Endothelial cell (in vitro differentiated cells): ENCODE results near the gene KSR2. TPM values are rescaled to one million over a fixed set of nuclear protein-coding genes. Genes with fewer than 3 reads are reported as not detected.

Experiments
- DNase-seq: peaks from one replicate; pipeline ENCODE4 v3.0.0; 2021; ENCODE audit warnings: low spot score
- H3K27ac Mint-ChIP-seq: one replicate; pipeline ENCODE4 v1.8.0; 2021; ENCODE audit warnings: mixed read lengths, inconsistent platforms; ENCODE audit not compliant: unreplicated experiment
- H3K27me3 Mint-ChIP-seq: one replicate; pipeline ENCODE4 v1.8.0; 2021; ENCODE audit warnings: mild to moderate bottlenecking, moderate library complexity, mixed read lengths, inconsistent platforms; ENCODE audit not compliant: unreplicated experiment
- H3K36me3 Mint-ChIP-seq: one replicate; pipeline ENCODE4 v1.8.0; 2021; ENCODE audit warnings: mild to moderate bottlenecking, low read depth, mixed read lengths, inconsistent platforms; ENCODE audit not compliant: unreplicated experiment
- H3K4me1 Mint-ChIP-seq: one replicate; pipeline ENCODE4 v1.8.0; 2021; ENCODE audit warnings: mild to moderate bottlenecking, mixed read lengths, inconsistent platforms; ENCODE audit not compliant: unreplicated experiment
- H3K4me3 Mint-ChIP-seq: one replicate; pipeline ENCODE4 v1.8.0; 2021; ENCODE audit warnings: mild to moderate bottlenecking, mixed read lengths, inconsistent platforms; ENCODE audit not compliant: unreplicated experiment
- H3K9me3 Mint-ChIP-seq: one replicate; pipeline ENCODE4 v1.8.0; 2021; ENCODE audit warnings: mixed read lengths, inconsistent platforms; ENCODE audit not compliant: unreplicated experiment
- total RNA-seq: library from RNA; stranded (reverse); fragmentation: NEBNext Ultra II Directional; extraction: Animal tissue kit (Norgen Biotek cat#: 25700); gene quantifications from one replicate; pipeline ENCODE4 v1.2.1, GENCODE V29; 2021; ENCODE audit not compliant: unreplicated experiment
- TF ChIP-seq, protein P1 (sequence below): fragments of 200-600 bp; sonication (generic); IDR thresholded peaks from one replicate; pipeline ENCODE4 v1.5.0; 2021; ENCODE audit warnings: antibody characterized with exemption; ENCODE audit not compliant: unreplicated experiment

Gene KSR2
- total RNA-seq, 1 donor from 2014 or later = 0.05 TPM

DNA sequence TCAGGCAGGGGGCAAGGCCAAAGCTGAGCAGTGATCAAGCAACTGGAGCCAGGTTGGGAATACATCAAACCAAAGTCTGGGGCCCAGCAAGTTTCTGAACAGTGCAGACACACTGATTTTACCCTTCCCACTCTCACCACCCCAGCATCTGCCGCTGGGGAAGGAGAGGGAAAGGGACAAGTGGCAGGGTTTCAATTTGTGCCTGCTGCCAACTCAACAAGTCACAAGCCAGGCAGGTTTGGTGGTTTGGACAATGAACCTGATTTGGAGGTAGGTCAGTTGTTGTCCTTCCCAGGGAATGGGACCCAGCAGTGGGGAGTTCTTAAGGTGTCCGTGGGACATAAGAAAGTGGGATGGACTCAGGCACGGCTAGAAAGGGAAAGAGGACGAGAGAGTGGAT, 455.4 kb downstream of the KSR2 start:
- H3K9me3 Mint-ChIP-seq = no peaks in the 10 kb centered on the region
- H3K4me3 Mint-ChIP-seq = no peak overlapping the region
- H3K4me1 Mint-ChIP-seq = peaks cover 9% of the 10 kb centered on the region
- H3K27me3 Mint-ChIP-seq = no peaks in the 10 kb centered on the region
- no peak overlapping the region for H3K27ac Mint-ChIP-seq
- no peak for DNase-seq
- H3K36me3 Mint-ChIP-seq = no peaks in the 10 kb centered on the region
- TF ChIP-seq, protein P1, sequence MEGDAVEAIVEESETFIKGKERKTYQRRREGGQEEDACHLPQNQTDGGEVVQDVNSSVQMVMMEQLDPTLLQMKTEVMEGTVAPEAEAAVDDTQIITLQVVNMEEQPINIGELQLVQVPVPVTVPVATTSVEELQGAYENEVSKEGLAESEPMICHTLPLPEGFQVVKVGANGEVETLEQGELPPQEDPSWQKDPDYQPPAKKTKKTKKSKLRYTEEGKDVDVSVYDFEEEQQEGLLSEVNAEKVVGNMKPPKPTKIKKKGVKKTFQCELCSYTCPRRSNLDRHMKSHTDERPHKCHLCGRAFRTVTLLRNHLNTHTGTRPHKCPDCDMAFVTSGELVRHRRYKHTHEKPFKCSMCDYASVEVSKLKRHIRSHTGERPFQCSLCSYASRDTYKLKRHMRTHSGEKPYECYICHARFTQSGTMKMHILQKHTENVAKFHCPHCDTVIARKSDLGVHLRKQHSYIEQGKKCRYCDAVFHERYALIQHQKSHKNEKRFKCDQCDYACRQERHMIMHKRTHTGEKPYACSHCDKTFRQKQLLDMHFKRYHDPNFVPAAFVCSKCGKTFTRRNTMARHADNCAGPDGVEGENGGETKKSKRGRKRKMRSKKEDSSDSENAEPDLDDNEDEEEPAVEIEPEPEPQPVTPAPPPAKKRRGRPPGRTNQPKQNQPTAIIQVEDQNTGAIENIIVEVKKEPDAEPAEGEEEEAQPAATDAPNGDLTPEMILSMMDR = no peak

DNA sequence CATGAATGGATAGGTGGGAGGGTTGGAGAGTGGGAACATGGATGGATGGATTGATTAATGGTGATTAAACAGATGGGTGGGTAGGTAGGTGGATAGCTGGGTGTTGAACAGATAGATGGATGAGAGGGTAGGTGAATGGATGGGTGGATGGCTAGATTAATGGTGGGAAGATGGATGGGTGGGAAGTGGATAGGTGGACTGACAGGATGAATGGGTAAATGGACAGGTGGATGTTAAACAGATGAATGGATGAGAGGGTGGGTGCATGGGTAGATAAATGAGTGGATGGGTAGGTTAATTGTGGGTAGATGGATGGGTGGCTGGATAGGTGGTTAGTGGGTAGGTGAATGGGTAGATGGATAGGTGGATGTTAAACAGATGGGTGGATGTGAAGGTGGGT, 460.3 kb downstream of the KSR2 start:
- no peak for DNase-seq

DNA sequence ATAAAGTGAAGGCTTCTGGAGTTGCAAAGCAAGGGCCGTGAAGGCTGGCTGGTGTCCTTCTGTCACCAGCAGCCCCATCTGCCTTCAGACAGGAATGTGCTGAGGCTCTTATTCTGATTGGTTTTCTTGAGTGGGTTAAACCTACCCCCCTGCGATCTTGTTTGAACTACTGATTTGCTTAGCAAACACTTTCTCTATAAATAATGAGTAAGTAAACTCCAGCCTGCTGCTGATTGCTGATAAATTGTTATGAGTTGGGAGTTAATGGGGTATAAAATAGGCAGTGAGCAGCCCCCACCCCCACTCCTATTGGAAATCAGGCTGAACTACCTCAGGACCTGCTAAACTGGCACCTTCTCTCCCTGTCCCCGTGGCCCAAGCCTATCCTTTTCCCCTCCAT, 461.2 kb downstream of the KSR2 start:
- Mint-ChIP-seq H3K4me1 (peaks cover 9% of the 10 kb centered on the region), H3K4me3 (no peak overlapping the region), H3K36me3 (no peaks in the 10 kb centered on the region), H3K27ac (no peak overlapping the region), H3K27me3 (no peaks in the 10 kb centered on the region), H3K9me3 (no peaks in the 10 kb centered on the region)
- TF ChIP-seq, protein P1 = no peak
- DNase-seq = no peak

More for the DNA sequence above, 460.3 kb downstream of the KSR2 start:
- Mint-ChIP-seq H3K27me3 (no peaks in the 10 kb centered on the region), H3K27ac (no peak overlapping the region), H3K4me3 (no peak overlapping the region), H3K9me3 (no peaks in the 10 kb centered on the region), H3K4me1 (peaks cover 9% of the 10 kb centered on the region), H3K36me3 (no peaks in the 10 kb centered on the region)
- TF ChIP-seq, protein P1 = no peak

DNA sequence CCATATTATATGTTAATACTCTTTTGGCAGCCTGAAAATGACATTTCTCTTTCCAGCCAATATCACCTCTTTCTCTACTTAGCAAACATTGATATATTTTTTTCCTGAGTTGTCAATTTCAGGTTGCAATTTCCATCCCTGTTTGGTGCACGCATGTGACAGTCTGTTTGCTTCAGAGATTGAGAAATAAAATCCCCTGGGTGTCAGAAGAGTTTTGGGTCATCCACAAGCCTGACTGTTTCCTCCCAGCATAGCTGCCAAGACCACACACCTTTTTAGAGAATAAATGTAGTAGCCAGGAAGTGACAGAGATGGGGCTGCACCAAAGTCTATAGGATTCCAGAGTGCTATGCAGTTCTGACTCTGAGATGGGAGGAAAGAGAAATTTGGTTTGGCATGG, 462.5 kb downstream of the KSR2 start:
- Mint-ChIP-seq H3K27me3 (no peaks in the 10 kb centered on the region), H3K4me3 (no peak overlapping the region), H3K4me1 (peaks cover under 1% of the 10 kb centered on the region), H3K36me3 (no peaks in the 10 kb centered on the region), H3K9me3 (no peaks in the 10 kb centered on the region), H3K27ac (no peak overlapping the region)
- no peak for DNase-seq
- TF ChIP-seq, protein P1 = no peak

DNA sequence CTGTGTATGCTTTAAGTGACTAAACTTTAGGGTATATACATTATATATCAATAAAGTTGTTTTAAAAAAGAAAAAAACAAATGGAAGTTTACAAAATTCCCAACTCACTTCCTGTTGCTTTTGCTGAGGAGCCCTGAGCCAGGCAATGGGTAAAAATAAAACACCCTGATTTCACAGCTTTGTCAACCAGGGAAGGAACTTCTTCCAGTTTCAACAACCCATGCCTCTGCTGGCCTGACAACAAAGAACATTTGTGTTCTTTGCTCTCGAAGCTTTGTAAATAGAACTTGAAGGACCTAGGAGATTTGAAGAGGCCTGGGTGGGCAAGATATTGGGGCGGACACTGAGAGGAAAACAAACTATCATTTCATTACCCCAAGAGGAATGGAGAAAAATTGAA, 466.2 kb downstream of the KSR2 start:
- Mint-ChIP-seq H3K27me3 (peaks cover 3% of the 10 kb centered on the region), H3K9me3 (no peaks in the 10 kb centered on the region), H3K27ac (no peak overlapping the region), H3K4me1 (no peaks in the 10 kb centered on the region), H3K36me3 (no peaks in the 10 kb centered on the region), H3K4me3 (no peak overlapping the region)
- DNase-seq = no peak
- TF ChIP-seq, protein P1 = no peak
